ENCODE results near the gene H2BK1.

The H2BK1 gene

DNA sequence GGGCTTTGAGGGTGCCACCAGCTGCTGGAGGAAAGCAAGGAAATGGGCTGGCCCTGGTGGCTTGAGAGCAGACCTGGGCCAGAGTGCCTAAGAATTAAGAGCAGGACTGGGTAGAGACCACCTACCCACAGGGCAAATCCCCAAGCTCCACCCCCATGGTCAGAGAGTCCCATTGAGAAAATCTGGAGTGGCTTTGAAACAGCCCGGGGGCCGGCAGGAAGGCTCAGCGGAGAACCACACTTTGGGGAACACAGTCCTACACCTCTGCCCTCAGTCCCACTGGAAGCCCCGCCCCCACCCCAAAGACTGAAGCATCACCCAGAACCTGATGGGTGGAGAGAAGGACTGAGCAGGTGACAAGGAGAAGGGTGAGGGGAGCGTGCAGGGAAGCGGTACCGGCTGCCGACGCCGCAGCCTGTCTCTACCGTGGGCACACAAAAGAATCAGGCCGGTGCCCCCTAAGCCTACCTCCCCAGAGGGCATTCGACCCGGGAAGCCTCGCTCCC, 34.6 kb upstream of the H2BK1 start:
- DNase-seq: no peak

DNA sequence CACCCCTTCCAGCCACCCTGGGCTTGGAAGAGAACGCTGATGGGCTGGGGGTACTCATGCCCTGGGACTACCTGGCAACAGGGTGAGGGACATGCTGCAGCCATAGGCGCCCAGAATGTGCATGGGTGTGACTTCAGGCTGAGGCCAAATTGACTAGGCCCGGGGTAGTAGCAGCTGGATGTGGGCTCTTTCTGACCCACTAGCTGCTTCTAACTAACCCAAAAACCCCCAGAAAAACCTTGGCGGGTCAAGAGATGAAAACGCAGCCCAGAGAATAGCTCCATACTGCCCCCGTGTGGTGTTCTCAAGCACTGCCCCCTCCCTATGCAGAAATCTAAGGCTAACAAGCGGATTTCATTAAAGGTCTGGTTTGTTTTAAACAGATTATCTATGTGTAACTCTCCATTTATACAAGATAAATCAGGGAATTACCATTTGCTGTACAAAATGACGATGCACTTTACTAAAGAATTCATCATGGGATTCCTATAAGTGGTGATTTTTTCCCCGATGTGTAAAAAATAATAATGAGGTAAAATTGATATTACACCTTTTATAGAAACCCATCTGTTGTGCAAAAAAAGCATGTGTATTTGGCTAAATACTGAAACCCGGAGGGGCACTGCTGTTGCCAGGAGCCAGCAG, 34.0 kb upstream of the H2BK1 start:
- no peak for DNase-seq

DNA sequence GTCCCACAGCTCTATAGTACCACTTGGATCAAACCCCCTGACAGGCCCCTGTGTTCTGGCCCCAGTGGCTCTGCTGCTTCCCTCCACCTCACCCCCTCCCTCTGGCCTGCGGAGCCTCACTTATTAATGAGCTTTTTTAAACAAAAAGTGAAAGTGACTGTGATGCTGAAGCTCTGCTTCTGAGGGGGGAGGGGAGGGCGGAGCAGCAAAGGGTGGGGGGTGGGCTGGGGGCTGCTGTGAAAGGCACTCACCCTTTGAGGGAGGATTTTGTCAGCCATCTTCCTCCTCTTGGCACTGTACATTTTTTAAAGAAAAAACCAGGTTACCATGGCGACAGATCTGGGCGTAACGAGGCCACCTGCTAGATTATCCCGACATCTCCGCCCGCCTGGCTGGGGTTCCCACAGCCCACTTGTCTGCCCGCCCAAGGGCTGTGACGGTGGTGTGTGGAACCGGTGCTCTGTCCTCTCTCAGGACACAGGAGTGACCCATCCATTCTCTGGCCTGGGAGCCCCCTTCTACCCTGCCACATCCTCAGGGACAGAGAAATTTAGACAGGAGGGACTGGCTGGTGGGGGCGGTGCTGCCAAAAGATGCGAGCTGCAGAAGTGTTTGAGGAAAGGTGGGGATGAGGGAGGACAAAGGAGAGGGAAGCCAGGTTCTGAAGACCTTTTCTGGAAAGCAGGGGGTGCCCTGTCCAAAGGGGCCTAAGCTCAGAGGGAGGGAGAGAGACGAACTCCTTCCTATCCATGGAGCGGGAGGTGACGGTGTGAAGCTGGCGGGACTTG, 33.3 kb upstream of the H2BK1 start:
- no peak for DNase-seq

DNA sequence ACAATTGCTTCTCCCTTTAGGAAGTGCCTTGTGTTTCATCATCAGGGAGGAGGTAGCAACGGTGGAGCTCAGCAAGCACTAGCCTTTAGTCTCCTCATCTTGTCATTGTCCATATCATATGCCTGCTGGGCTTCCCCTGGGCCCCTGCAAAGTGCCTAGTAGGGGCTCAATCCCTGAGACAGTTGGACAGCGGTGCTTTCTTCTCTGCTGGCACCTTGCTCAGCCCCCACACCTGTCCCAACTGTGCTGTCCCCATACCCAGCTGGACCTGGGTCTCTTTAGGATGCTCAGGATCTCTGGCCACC, 32.7 kb upstream of the H2BK1 start:
- DNase-seq: no peak

DNA sequence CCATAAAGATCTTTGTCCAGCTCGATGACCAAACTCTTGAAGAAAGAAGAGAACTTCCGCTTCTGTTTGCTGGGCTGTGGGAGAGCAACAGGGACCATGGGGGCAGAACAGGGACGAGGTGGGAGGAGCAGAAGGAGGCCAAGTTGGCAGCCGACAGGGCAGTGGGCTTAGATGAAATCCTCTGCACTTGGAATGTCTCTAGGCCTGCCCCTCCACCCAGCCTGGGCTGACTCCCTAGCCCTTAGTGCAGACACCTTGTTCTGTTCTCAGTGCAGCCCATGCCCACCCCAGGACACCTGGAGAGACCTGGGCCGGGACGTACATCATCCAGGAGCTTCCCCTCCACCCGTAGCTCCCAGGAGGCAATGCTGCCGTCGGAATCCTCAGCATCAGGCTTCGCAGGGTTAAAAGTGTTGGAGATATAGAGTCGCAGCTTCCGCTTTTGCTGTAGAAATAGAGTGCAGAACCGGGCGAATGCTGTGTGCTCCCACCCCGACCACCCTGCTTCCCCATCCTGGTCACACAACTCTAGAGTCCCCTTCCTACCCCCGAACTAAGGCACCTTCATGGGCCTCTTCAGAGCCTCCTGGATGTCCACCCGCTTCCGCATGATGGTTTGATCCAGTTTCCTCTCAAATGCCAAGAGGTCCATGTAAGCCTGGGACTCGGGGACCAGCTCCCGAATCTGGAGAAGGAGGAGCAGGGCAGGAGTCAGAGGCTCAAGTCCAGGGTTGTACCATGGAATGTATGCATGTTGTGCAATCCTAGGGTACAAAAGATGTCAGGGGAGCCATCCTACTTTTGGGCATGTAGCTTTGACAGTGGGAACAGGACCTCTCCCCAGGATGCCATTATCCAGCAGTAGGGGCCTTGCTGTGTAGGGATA, 32.1 kb upstream of the H2BK1 start:
- DNase-seq: no peak

DNA sequence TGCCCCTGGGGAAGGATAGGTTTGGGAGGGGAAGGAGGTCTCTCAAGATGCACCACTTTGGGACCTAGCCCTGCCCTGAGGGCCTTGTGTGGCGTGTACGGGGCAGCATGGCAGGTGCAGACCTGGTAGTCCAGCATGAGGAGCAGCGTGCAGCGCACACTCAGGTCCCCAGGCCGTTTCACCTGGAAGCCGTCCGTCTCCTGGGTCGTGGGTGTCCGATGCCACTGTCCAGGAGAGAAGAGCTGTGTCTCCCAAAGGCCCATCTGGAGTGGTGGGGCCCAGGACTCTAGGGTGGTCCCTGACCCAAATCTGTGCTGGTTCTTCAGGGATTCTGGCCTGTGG, 31.4 kb upstream of the H2BK1 start:
- no peak for DNase-seq

DNA sequence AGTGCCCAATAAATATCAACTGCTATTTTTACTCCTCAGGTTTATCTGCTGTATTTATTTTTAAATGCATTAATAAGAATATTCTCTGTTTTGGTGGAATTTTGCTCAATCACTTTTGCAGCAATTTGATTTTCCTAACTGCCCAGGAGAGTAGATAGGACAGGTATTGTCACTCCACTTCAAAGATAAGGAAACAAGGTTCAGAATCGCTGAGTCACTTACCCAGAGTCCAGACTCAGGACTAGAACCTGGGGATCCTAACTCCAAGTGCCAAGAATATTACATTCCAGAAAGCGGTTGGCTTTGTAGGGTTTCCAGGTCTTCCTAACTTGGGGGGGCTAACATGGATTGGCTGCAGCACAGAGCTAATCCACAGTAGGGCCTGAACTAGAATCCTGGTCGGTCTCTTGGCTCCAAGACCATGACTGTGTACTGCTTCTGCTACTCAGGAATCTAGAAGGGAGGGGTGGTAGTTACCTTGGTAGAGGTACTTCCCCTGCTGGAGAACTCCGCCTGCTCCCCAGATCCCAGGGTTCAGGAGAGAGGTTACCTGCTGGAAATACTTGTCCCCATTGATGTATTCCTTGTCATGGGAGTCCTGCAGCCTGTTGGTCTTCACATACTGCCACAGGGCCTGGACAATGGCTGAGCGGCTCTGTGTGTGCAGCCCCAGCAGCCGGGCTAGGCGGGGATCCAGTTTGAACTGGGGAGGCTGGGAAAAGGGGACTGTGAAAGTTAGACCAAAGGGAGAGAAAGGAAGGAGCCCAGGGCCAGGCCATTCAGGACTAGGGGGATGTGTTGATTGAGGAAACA, 30.9 kb upstream of the H2BK1 start:
- DNase-seq: no peak

DNA sequence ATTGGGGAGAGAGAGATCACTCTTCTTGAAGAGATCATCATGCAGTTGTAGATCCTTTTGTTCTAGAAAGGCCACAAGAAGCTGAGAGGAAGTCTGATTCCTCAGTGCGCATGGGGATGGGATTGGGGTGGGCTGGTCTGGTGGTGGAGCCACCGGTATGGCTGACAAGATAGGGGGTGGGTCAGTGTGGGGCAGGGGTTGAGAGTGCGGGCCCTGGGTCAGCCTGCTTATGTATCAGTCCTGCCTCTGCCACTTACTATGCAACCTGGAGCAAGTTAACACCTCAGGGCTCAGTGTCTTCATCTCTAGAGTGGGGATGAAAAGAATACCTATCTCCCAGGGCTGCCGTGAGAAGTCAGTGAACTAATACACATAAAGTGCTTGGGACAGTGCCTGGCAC, 30.2 kb upstream of the H2BK1 start:
- DNase-seq: no peak

DNA sequence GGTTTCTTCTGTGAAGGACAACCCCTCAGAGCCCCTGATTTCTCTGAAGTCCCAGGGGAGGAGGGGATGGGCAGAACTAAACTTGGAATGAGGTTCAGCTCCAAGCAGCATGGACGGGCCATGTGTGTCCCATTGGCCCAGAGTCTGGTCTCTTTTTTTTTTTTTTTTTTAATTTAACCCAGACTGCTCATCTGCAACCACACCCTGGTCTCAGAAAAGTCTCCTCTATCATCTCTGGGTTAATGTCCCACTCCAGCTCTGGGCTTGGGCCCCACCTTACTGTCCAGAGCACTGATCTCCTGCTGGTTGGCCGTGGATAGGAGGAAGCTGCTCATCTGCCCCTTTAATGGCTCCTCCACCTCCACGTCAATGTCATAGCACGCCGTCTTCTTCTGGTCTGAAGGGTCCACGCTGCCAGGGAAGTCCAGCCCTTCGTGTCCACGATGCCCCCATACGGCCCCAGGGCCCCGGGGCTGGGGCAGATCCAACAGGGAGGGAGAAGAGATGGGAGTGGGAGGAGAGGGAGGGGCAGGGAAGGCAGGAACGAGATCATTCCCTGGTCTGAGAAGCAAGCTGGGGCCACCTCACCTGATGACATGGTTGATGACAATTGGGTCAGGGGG, 29.7 kb upstream of the H2BK1 start:
- DNase-seq: no peak

DNA sequence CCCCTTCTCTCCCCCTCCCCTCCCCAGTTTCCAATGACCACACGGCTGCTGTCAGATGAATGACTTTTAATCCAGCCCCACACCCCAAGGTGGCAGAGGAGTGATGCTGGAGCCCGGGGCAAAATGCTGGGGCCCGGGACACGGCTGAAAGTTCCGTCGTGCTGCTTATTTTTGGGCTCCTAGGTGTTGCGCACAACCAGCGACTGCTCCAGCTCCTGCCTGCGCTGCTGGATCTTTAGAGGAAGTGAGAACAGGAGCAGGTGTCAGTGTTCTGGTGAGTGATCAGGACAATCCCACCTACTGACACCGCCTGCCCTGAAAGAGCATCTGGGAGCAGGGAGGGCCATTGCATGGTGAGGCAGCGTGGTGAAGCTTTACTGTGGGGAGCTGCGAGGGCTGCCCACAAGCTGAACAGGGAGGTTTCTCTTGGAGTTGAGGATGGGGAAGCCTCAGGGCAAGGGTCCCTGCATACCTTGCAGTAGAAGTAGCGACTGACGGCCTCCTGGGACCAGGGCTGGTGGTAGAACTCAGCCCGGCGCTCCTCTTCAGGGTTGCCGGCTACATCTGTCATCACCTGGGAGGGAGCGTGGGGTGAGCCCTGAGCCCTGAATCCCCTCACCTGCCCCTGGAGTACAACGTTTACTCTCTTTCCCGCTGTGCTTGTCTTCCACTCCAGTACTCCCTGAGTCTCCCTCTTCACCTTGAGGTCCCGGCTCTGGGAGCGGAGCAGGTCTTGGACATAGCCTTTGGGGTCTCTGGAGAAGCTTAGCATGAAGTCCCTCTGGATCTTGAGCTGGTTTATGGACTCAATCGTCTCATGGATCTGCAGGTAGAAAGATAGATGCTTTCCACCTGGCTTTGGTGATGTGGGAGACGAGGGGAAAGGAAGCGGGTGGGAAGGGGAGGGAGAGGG, 28.9 kb upstream of the H2BK1 start:
- no peak for DNase-seq

DNA sequence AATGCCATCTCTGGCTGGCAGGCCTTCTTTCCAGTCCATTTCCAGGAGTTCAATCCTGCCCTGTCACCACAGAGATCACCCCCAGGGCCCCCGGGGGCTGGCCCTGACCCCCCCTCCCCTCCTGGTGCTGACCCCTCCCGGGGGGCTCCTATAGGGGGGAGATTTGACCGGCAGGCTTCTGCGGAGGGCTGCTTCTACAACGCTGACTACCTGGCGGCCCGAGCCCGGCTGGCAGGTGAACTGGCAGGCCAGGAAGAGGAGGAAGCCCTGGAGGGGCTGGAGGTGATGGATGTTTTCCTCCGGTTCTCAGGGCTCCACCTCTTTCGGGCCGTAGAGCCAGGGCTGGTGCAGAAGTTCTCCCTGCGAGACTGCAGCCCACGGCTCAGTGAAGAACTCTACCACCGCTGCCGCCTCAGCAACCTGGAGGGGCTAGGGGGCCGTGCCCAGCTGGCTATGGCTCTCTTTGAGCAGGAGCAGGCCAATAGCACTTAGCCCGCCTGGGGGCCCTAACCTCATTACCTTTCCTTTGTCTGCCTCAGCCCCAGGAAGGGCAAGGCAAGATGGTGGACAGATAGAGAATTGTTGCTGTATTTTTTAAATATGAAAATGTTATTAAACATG, 28.0 kb upstream of the H2BK1 start:
- no peak for DNase-seq

DNA sequence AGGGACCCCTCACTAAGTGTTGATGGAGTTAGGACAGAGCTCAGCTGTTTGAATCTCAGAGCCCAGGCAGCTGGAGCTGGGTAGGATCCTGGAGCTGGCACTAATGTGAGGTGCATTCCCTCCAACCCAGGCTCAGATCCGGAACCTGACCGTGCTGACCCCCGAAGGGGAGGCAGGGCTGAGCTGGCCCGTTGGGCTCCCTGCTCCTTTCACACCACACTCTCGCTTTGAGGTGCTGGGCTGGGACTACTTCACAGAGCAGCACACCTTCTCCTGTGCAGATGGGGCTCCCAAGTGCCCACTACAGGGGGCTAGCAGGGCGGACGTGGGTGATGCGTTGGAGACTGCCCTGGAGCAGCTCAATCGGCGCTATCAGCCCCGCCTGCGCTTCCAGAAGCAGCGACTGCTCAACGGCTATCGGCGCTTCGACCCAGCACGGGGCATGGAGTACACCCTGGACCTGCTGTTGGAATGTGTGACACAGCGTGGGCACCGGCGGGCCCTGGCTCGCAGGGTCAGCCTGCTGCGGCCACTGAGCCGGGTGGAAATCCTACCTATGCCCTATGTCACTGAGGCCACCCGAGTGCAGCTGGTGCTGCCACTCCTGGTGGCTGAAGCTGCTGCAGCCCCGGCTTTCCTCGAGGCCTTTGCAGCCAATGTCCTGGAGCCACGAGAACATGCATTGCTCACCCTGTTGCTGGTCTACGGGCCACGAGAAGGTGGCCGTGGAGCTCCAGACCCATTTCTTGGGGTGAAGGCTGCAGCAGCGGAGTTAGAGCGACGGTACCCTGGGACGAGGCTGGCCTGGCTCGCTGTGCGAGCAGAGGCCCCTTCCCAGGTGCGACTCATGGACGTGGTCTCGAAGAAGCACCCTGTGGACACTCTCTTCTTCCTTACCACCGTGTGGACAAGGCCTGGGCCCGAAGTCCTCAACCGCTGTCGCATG, 27.2 kb upstream of the H2BK1 start:
- no peak for DNase-seq

DNA sequence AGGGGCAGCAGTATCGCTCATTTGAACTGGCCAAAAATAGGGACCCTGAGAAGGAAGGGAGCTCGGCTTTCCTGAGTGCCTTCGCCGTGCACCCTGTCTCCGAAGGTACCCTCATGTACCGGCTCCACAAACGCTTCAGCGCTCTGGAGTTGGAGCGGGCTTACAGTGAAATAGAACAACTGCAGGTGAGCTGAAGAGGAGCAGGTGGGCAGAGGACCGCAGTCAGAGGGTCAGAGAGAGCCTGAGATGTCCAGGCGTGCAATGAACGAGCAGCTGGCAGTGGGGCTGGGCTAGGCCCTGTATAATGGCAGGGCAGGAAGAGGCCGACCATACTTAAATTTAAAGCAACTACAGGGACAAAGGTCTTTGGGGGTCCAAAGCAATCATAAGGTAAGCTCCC, 26.1 kb upstream of the H2BK1 start:
- no peak for DNase-seq

DNA sequence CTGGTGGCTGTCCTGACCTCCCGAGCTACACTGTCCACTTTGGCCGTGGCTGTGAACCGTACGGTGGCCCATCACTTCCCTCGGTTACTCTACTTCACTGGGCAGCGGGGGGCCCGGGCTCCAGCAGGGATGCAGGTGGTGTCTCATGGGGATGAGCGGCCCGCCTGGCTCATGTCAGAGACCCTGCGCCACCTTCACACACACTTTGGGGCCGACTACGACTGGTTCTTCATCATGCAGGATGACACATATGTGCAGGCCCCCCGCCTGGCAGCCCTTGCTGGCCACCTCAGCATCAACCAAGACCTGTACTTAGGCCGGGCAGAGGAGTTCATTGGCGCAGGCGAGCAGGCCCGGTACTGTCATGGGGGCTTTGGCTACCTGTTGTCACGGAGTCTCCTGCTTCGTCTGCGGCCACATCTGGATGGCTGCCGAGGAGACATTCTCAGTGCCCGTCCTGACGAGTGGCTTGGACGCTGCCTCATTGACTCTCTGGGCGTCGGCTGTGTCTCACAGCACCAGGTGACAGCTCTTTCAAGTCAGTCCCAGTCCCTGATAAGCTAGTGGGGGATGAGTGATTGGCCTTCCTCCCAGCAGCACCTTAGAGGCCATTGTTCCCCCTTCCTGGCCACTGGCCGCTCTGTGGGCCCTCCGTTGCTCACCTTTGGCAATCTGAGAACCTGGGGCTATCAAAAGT, 25.0 kb upstream of the H2BK1 start:
- no peak for DNase-seq

DNA sequence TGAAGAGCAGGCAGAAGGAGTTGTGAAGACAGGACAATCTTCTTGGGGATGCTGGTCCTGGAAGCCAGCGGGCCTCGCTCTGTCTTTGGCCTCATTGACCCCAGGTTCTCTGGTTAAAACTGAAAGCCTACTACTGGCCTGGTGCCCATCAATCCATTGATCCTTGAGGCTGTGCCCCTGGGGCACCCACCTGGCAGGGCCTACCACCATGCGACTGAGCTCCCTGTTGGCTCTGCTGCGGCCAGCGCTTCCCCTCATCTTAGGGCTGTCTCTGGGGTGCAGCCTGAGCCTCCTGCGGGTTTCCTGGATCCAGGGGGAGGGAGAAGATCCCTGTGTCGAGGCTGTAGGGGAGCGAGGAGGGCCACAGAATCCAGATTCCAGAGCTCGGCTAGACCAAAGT, 23.5 kb upstream of the H2BK1 start:
- DNase-seq: no peak

DNA sequence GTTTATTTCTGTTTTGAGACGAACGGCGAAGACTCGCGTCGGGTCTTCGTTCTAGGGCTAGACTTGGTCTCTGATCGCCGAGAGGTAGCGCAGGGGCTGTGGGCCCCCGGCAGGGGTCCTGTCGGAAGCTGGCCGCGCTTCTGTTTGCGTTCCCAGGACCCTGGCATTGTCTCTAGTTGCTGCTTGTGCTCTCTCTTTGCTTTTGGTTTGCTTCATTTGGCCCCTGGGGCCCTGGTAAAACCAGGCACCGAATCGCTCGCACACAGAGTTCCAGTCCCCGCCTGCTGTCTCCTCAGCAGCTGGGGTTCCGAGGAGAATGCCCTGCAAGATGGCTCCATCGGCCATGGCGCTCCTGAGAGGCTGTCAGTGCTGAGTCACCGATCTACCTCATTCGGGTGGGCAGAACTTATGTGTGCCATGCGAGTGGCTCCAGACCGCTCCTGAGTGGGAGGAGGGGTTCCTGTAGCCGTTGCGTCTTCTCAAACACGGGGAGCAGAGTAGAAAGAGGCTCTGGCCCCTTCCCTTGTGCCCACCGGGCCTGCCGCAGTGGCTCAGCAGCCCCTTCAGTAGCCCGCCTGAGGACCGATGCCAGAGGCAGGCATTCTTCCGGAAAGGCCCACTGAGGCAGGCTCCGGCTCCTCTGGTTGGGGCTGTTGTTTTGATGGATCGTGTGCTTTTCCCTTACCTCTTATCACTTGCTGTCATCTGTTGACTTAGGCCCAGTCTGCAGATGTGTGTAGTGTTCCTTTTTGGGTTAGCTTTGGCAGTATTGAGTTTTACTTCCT, 22.8 kb upstream of the H2BK1 start:
- no peak for DNase-seq

DNA sequence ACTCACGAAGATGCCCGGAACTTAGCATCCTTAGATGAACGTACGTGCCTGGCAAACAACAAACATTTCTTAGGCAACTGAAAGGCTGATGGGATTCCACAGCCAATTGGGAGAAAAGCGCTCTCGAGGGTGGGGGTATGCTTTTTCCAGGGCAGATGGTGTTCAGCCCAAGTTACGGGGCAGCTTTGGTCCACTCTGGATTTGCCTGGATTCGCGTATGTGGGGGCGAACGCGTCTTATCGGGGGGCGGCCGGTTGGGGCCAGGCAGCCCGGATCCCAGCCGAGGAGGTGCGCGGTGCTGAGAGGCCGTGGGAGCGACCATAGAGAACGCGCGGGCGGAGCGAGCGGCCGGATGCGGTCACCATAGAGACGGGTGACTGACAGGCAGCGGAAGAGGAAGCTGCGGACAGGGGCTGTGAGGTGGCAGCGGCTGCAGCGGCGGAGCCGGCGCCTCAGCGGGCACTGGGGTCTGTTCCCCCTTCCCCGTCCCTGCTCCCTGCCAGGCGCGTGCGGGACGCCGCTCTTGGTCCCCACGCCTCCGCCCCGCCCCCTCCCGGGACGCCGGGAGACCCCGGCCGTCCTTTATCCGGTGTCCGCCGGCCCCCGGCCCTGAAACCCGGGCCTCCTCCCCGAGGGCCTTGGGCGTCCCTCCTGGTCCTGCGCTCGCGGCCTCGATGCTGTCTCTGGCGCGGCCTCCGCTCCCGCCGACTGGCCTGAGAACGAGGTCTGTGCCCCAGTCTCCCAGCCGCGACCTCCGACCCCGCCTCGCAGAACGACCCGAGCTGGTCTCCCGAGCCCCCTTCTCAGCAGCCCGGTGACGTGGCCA, 22.0 kb upstream of the H2BK1 start, which contains the start of gene CHPF2:
TSS of gene CHPF2 (plus strand) at position 393 of the 826 bp plus-strand sequence. CDS start 1,529 bp downstream, outside the sequence.
- peak; percentile 61 for DNase-seq

Data from NCI-H1048 (cell line).